Activated CD4-positive, alpha-beta memory T cell treated with anti-CD3 and anti-CD28 coated beads for 36 hours (primary cell): ENCODE results near the gene BCAR1. TPM values are rescaled to one million over a fixed set of nuclear protein-coding genes. Genes with fewer than 3 reads are reported as not detected.

Experiments
- CTCF ChIA-PET: fragments of 350-600 bp; sonication (Branson Sonifier 250); formaldehyde crosslinking; loops from one replicate; lab custom pipeline; 2021; ENCODE audit warnings: antibody characterized with exemption, inconsistent platforms; lab: Charles Lee
- POLR2A ChIA-PET: fragments of 350-600 bp; sonication (Branson Sonifier 250); formaldehyde crosslinking; loops from one replicate; lab custom pipeline; 2021; ENCODE audit warnings: antibody characterized with exemption; lab: Charles Lee
- DNase-seq: peaks from one replicate; pipeline ENCODE4 v3.0.0-alpha.2; 2020
- H3K27ac Mint-ChIP-seq: one replicate; pipeline ENCODE4 v1.8.0; 2021; ENCODE audit warnings: mixed read lengths
- H3K27me3 Mint-ChIP-seq: one replicate; pipeline ENCODE4 v1.8.0; 2021; ENCODE audit warnings: mixed read lengths
- H3K36me3 Mint-ChIP-seq: one replicate; pipeline ENCODE4 v1.8.0; 2021; ENCODE audit warnings: mixed read lengths
- H3K4me1 Mint-ChIP-seq: one replicate; pipeline ENCODE4 v1.8.0; 2021; ENCODE audit warnings: low read depth, mixed read lengths
- H3K4me3 Mint-ChIP-seq: one replicate; pipeline ENCODE4 v1.8.0; 2021; ENCODE audit warnings: mild to moderate bottlenecking, mixed read lengths
- H3K9me3 Mint-ChIP-seq: one replicate; pipeline ENCODE4 v1.8.0; 2021; ENCODE audit warnings: mixed read lengths
- intact Hi-C: fragments of 100-400 bp; cut with micrococcal nuclease; formaldehyde crosslinking; loops from one replicate; pipeline ENCODE4 v1.15.1; 2023
- total RNA-seq, 2 experiments: library from RNA; stranded (reverse); gene quantifications; one replicate each; pipeline ENCODE4 v1.2.3, GENCODE V29; 2021

Gene BCAR1
- total RNA-seq, 2 experiments from 2014 or later, result 0.78 to 1.1 TPM

- no peaks in the 10 kb centered on the region for H3K9me3 Mint-ChIP-seq
- no peaks in the 10 kb centered on the region for H3K36me3 Mint-ChIP-seq
- H3K27me3 Mint-ChIP-seq, result peaks cover 26% of the 10 kb centered on the region
- H3K27ac Mint-ChIP-seq, result no peak overlapping the region
- peaks cover 2% of the 10 kb centered on the region for H3K4me1 Mint-ChIP-seq
- no peak overlapping the region for H3K4me3 Mint-ChIP-seq
- intact Hi-C loops, result no loop called here
- no peak for DNase-seq
- CTCF ChIA-PET, result no interaction called here
- POLR2A ChIA-PET, result no interaction called here
Observed at GRCh38 chr16:75260851-75261589, 9.6 kb upstream of the BCAR1 start.

GRCh38 chr16:75258807-75259141 lies 7.3 kb upstream of the BCAR1 start:
- Mint-ChIP-seq H3K27ac (no peak overlapping the region), H3K4me1 (no peaks in the 10 kb centered on the region), H3K9me3 (no peaks in the 10 kb centered on the region), H3K27me3 (peaks cover 24% of the 10 kb centered on the region), H3K4me3 (no peak overlapping the region), H3K36me3 (no peaks in the 10 kb centered on the region)
- CTCF ChIA-PET, result no interaction called here
- POLR2A ChIA-PET, result no interaction called here
- intact Hi-C loops, result no loop called here
- DNase-seq, result no peak

GRCh38 chr16:75257886-75258806 lies 6.7 kb upstream of the BCAR1 start:
- Mint-ChIP-seq H3K36me3 (no peaks in the 10 kb centered on the region), H3K4me3 (no peak overlapping the region), H3K9me3 (no peaks in the 10 kb centered on the region), H3K27me3 (peaks cover 22% of the 10 kb centered on the region), H3K27ac (no peak overlapping the region), H3K4me1 (no peaks in the 10 kb centered on the region)
- intact Hi-C loops, result no loop called here
- CTCF ChIA-PET, result no interaction called here
- POLR2A ChIA-PET, result no interaction called here
- DNase-seq, result no peak

DNA sequence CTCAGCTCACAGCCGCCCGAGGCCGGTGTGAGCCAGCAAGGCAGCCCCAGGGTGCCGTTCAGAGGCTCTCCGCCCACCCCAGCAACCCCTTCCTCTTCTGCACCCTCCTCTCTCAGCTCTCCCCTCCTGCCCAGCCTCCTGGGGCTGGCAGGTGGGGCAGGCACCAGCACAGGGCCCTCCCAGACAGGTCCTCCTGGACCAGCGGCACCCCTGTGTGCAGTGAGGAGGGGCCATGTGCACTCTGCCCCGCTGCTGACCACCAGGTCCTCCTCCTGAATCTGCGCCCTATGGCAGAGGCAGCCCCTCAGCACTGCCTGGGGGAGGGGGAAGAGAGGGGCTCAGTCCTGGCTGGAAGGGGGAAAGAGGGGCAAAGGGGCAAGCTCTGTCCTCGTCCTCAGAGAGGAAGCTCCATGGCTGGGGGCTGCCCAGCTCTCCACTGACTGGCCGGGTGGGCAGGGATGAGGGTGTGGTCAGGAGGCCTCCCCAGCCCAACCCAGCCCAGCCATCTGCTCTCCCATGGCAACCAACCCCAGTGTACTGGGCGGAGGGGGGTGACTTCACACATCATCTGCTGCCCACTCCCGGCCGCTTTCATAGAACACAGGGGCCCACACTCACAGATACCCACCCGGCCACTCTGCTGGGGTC lies 5.4 kb upstream of the BCAR1 start:
- Mint-ChIP-seq H3K9me3 (no peaks in the 10 kb centered on the region), H3K27ac (no peak overlapping the region), H3K27me3 (peaks cover 27% of the 10 kb centered on the region), H3K4me1 (no peaks in the 10 kb centered on the region), H3K36me3 (no peaks in the 10 kb centered on the region), H3K4me3 (no peak overlapping the region)
- ChIA-PET CTCF (no interaction called here), POLR2A (no interaction called here)
- intact Hi-C loops, result no loop called here
- DNase-seq, result no peak

DNA sequence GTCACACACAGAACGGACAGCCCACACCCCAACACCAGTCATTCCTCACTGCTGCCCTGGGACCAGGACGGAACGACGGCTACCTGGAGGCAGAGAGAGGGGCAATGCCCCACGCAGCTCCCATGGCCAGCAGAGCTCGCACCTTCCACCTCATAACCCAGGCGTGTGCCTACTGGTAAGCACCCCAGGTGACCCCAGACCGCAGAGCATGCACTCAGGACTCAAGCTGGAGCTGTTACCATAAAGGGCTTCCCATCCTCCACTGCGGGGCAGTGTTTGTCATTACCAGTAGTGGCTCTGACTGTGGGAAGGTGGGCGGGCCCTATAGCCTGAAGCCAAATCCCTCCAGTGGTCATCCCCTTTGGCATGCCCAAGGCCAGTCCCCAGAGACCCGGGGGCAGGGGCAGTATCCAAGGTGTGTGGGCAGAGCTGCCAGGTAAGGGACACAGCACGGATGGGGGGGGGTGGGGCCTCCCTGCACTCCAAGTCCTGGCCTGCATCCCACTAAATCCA lies 4.7 kb upstream of the BCAR1 start:
- peak; percentile 8 for DNase-seq
- Mint-ChIP-seq H3K9me3 (no peaks in the 10 kb centered on the region), H3K4me3 (no peak overlapping the region), H3K36me3 (no peaks in the 10 kb centered on the region), H3K27me3 (peaks cover 29% of the 10 kb centered on the region), H3K27ac (no peak overlapping the region), H3K4me1 (no peaks in the 10 kb centered on the region)
- intact Hi-C loops, result no loop called here
- ChIA-PET CTCF (interaction anchor here (1.3 kb wide), 1 partner anchor 129 kb away, joined by 3 read pairs; no protein-coding TSS in a partner anchor), POLR2A (no interaction called here)

- no peaks in the 10 kb centered on the region for H3K9me3 Mint-ChIP-seq
- intact Hi-C loops, result no loop called here
- ChIA-PET CTCF (interaction anchor here (0.6 kb wide), 1 partner anchor 21 kb away, joined by 3 read pairs; no protein-coding TSS in a partner anchor), POLR2A (no interaction called here)
- peaks cover 2% of the 10 kb centered on the region for H3K4me1 Mint-ChIP-seq
- DNase-seq, result peak; percentile 7
- no peak overlapping the region for H3K4me3 Mint-ChIP-seq
- peaks cover 37% of the 10 kb centered on the region for H3K27me3 Mint-ChIP-seq
- no peaks in the 10 kb centered on the region for H3K36me3 Mint-ChIP-seq
- no peak overlapping the region for H3K27ac Mint-ChIP-seq
Observed at GRCh38 chr16:75254359-75254837, 3.0 kb upstream of the BCAR1 start.

DNA sequence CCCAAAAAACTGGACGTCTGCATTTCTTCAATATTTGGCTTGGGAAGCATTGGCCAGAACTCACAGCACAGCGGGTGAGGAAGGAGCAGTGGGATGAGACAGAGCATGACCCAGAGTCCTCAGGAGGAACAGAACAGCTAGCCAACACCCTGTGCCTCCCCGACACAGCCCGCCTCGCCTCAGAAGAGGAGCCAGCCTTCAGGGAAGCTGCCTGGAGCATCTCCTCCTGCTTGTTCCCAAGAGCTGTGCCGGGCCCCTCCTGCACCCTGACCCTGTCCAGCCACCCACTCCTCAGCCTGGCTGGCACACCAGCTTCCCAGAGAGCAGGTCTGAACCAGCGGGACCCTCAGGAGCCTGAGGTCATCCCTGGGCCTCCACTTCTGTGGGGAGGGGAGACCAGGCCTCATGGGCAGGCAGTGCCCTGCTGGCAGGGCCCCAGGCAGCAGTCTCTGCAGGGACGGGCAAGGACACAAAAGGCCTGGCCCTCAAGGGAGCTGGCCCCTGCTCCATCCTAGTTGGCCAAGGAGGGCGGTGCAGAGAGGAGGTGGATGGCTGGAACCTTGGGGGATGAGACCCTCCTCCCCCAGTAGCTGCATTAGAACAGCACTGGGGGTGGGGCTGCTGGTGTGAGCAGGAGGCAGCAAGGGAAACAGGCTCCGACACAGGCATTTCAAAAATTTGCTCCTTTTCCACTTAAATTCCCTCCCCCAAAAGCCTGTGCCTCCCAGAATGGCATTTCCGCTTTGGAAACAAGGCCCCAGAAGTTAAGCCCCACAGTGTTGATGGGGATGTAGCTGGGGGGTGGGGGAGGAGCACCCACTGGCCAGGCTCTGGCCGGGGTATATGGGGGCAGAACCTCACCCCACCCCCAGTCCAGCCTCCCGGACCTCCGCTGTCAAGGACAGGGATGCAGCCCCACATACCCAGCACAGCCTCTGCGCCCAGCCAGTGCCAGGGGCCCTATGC lies 1.8 kb upstream of the BCAR1 start:
- Mint-ChIP-seq H3K9me3 (no peaks in the 10 kb centered on the region), H3K36me3 (no peaks in the 10 kb centered on the region)

DNA sequence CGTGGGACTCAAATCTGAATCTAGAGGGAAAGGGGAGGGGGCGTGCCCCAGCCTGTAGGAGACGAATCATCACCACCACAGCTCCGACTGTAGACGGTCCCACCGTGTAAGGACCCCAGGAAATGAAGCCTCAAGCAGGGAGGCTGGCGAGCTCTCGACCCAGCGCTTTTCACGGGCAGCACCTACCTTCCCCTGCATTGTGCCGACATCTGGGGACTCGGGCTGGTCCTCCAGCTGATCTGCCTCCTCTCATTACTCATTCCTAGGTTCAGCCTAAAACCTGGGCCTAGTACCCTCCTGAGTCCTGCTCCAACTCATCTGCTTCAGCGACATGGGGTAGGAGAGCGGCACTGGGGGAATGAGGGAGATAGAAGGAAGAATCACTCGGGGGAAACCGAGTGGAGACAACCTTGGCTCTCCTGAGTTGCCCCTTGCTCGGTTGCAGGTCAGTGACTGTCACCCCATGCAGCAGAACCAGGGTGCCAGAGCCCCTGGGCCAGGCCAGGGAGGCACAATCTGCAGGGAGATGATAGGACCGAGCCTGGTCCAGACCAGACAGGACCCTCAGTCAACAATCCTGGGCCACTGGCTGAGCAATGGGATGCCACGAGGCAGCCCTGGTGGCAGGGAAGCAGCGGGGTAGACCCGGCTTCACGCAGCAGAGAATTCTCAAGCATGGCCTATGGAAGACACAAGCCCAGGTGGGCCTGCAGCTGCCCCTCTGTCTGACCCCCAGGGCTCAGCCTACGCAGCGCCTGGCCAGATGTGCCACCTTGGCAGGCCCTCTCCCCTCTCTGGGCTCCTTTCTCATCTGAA lies 833 bp upstream of the BCAR1 start:
- intact Hi-C loops, result no loop called here
- H3K4me3 Mint-ChIP-seq, result peak overlapping the region; percentile 43
- no peaks in the 10 kb centered on the region for H3K9me3 Mint-ChIP-seq
- peaks cover 36% of the 10 kb centered on the region for H3K27me3 Mint-ChIP-seq
- ChIA-PET CTCF (interaction anchor here (1.4 kb wide), 1 partner anchor 18 kb away, joined by 5 read pairs; no protein-coding TSS in a partner anchor), POLR2A (no interaction called here)
- no peaks in the 10 kb centered on the region for H3K36me3 Mint-ChIP-seq
- DNase-seq, result no peak
- peaks cover 2% of the 10 kb centered on the region for H3K4me1 Mint-ChIP-seq
- H3K27ac Mint-ChIP-seq, result no peak overlapping the region

More for the DNA sequence above, 1.8 kb upstream of the BCAR1 start:
- intact Hi-C loops, result no loop called here
- DNase-seq, result no peak
- ChIA-PET CTCF (interaction anchor here (1.4 kb wide), 1 partner anchor 19 kb away, joined by 5 read pairs; no protein-coding TSS in a partner anchor), POLR2A (no interaction called here)
- Mint-ChIP-seq H3K27ac (no peak overlapping the region), H3K27me3 (peaks cover 36% of the 10 kb centered on the region), H3K4me3 (no peak overlapping the region), H3K4me1 (peaks cover 2% of the 10 kb centered on the region)

GRCh38 chr16:75250809-75251279 lies 580 bp downstream of the BCAR1 start:
- Mint-ChIP-seq H3K9me3 (no peaks in the 10 kb centered on the region), H3K4me3 (no peak overlapping the region), H3K27ac (no peak overlapping the region), H3K36me3 (no peaks in the 10 kb centered on the region), H3K4me1 (peaks cover 2% of the 10 kb centered on the region), H3K27me3 (peaks cover 36% of the 10 kb centered on the region)
- POLR2A ChIA-PET, result no interaction called here
- intact Hi-C loops, result no loop called here
- CTCF ChIA-PET, result interaction anchor here (1.1 to 1.3 kb wide), 3 partner anchors 17 to 135 kb away, joined by 3 to 5 read pairs (median 4); no protein-coding TSS in a partner anchor
- DNase-seq, result no peak

DNA sequence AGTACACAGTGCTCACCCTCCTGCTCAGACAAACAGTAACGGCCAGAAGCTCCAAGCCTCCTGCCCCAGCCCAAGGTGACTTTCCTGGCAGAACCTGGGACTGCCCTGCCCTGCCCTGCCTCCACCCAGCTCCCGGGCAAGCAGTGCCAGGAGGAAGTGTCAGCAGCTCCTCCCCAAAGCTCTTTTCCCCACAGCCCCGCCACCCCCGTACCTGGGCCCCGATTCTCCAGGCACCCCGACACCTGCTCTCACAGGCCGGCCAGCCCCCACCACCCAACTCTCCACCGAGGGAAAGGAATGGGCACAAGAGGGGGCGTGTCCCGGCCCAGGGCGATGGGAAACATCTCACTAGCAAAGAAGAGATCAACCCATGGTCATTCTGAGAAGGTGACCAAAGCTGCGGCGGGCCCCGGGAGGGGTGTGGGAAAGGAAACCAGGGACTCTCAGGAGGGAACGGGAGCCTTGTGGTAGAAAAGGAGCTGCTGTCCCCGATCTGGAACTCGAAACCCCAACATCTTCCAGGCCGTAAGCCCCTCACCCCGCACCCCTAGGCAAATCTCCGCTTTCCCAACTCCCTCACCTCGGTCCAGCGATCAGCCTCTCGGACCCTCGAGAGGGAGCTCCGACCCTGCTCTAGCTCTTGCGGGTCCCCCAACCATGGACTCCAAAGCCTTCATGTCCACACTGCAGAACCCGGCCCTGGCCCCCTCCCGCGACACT lies 1.2 kb downstream of the BCAR1 start:
- Mint-ChIP-seq H3K27me3 (peaks cover 36% of the 10 kb centered on the region), H3K4me3 (no peak overlapping the region)
- POLR2A ChIA-PET, result no interaction called here

More for the DNA sequence above, 1.2 kb downstream of the BCAR1 start:
- Mint-ChIP-seq H3K27ac (no peak overlapping the region), H3K4me1 (peaks cover 2% of the 10 kb centered on the region), H3K36me3 (no peaks in the 10 kb centered on the region), H3K9me3 (no peaks in the 10 kb centered on the region)
- CTCF ChIA-PET, result interaction anchor here (0.9 to 1.3 kb wide), 4 partner anchors 17 to 215 kb away, joined by 3 to 5 read pairs (median 4); partner anchors contain the start of gene TMEM170A
- intact Hi-C loops, result no loop called here
- no peak for DNase-seq
